HCT116 (cell line): ENCODE measurements around the gene SFXN3. TPM values are rescaled to one million over a fixed set of nuclear protein-coding genes. Genes with fewer than 3 reads are reported as not detected.

Source experiments
- ATAC-seq: fragments of 200-7000 bp; cut with Tn5 transposase; 2 replicates; pipeline ENCODE4 v1.9.1; 2020; ENCODE audit warnings: mild to moderate bottlenecking, moderate library complexity
- BruUV-seq: library from RNA; stranded (reverse); fragments of 400-500 nt; replicated peaks from 2 replicates; lab custom pipeline; 2021; lab: Mats Ljungman, UMichigan
- CTCF ChIA-PET: fragments of 300-600 bp; sonication (Branson Sonifier 250); formaldehyde crosslinking; loops from one replicate; lab custom pipeline; 2021; ENCODE audit warnings: antibody characterized with exemption; lab: Charles Lee
- POLR2A ChIA-PET: fragments of 300-600, 350-600 bp; sonication (Branson Sonifier 250); formaldehyde crosslinking; loops from one replicate; lab custom pipeline; 2021; ENCODE audit warnings: antibody characterized with exemption; lab: Charles Lee
- RAD21 ChIA-PET, 2 experiments: fragments of 300-600 bp; sonication (Branson Sonifier 250); formaldehyde crosslinking; loops; one replicate each; lab custom pipeline; 2023; ENCODE audit warnings: low total read pairs in 2 of 2; ENCODE audit not compliant: uncharacterized antibody in 2 of 2, unreplicated experiment in 2 of 2, low non-redundant PET in 1 of 2; lab: Charles Lee
- DNase-seq: peaks from one replicate; pipeline ENCODE4 v3.0.0-alpha.2; 2010; ENCODE audit warnings: low read depth, low spot score
- H2AFZ ChIP-seq: fragments of 200-600 bp; shearing (Covaris generic), sonication (generic); 2 replicates; pipeline ENCODE4 v1.6.1; 2017; ENCODE audit warnings: low read depth, mixed run types, mixed read lengths, antibody characterized with exemption, low read length; ENCODE audit not compliant: poor library complexity, severe bottlenecking
- H3K27ac ChIP-seq: 2 replicates; pipeline ENCODE4 v1.5.1; 2012; ENCODE audit warnings: low read depth, low read length
- H3K27me3 ChIP-seq: fragments of 200-600 bp; sonication (generic); 2 replicates; pipeline ENCODE4 v1.6.1; 2016; ENCODE audit warnings: mixed run types, low read length, mixed read lengths; ENCODE audit not compliant: insufficient read depth
- H3K36me3 ChIP-seq, 2 experiments: fragments of 200-500 bp in 1 of 2; fragments of 200-600 bp in 1 of 2; sonication (Bioruptor generic) in 1 of 2; sonication (generic) in 1 of 2; 2 replicates each; pipeline versions ENCODE4 v1.5.1 to v1.6.1; 2014 to 2016; ENCODE audit warnings: low read length in 2 of 2, inconsistent platforms in 1 of 2, mixed read lengths in 1 of 2, mixed run types in 1 of 2; ENCODE audit not compliant: insufficient read depth in 2 of 2, control insufficient read depth in 1 of 2
- H3K4me1 ChIP-seq, 2 experiments: fragments of 200-600 bp in 1 of 2; sonication (generic) in 1 of 2; 2 replicates each; pipeline versions ENCODE4 v1.5.1 to v1.6.1; 2012 to 2017; ENCODE audit warnings: low read length in 2 of 2, inconsistent platforms in 1 of 2, mild to moderate bottlenecking in 1 of 2, mixed read lengths in 1 of 2, mixed run types in 1 of 2, moderate library complexity in 1 of 2; ENCODE audit not compliant: insufficient read depth in 2 of 2, control insufficient read depth in 1 of 2
- H3K4me2 ChIP-seq: fragments of 200-600 bp; sonication (generic); 2 replicates; pipeline ENCODE4 v1.6.1; 2017; ENCODE audit warnings: mixed run types, low read length, mixed read lengths
- H3K4me3 ChIP-seq, 2 experiments: fragments of 200-600 bp in 1 of 2; sonication (generic) in 1 of 2; replicated peaks in 1 of 2; 2 replicates each; pipeline ENCODE4 v1.5.1; 2011 to 2016; ENCODE audit warnings: low read length in 2 of 2, control low read depth in 1 of 2, low read depth in 1 of 2, mild to moderate bottlenecking in 1 of 2, mixed read lengths in 1 of 2, mixed run types in 1 of 2
- H3K79me2 ChIP-seq: fragments of 200-600 bp; sonication (generic); 2 replicates; pipeline ENCODE4 v1.6.1; 2017; ENCODE audit warnings: mild to moderate bottlenecking, mixed run types, low read length, moderate library complexity, mixed read lengths; ENCODE audit not compliant: insufficient read depth
- H3K9ac ChIP-seq: fragments of 200-600 bp; sonication (generic); 2 replicates; pipeline ENCODE4 v1.6.1; 2016; ENCODE audit warnings: low read length, mixed read lengths
- H3K9me2 ChIP-seq: fragments of 200-600 bp; sonication (generic), shearing (Covaris generic); 2 replicates; pipeline ENCODE4 v1.6.1; 2017; ENCODE audit warnings: mixed run types, mild to moderate bottlenecking, moderate library complexity; ENCODE audit not compliant: insufficient read depth
- H3K9me3 ChIP-seq, 2 experiments: fragments of 200-500 bp in 1 of 2; fragments of 200-600 bp in 1 of 2; sonication (Bioruptor generic) in 1 of 2; sonication (generic) in 1 of 2; 2 replicates each; pipeline ENCODE4 v1.6.1; 2014 to 2017; ENCODE audit warnings: low read length in 2 of 2, mixed read lengths in 2 of 2, inconsistent platforms in 1 of 2, low read depth in 1 of 2, mild to moderate bottlenecking in 1 of 2, mixed run types in 1 of 2, moderate library complexity in 1 of 2; ENCODE audit not compliant: control insufficient read depth in 1 of 2, insufficient read depth in 1 of 2
- H4K20me1 ChIP-seq: fragments of 200-600 bp; sonication (generic), shearing (Covaris generic); 2 replicates; pipeline ENCODE4 v1.6.1; 2017; ENCODE audit warnings: mixed run types, mild to moderate bottlenecking, moderate library complexity; ENCODE audit not compliant: insufficient read depth
- CEBPB ChIP-seq: IDR thresholded peaks from 2 replicates; pipeline ENCODE4 v1.6.1; 2012; ENCODE audit warnings: low read depth
- CTCF ChIP-seq, 3 experiments: fragments of 200-600 bp in 1 of 3; sonication (generic) in 1 of 3; IDR thresholded peaks in 2 of 3; conservative IDR thresholded peaks in 1 of 3; 2 replicates each; pipeline ENCODE4 v1.5.1; 2012 to 2017; ENCODE audit warnings: low read depth in 2 of 3, low read length in 2 of 3, antibody characterized with exemption in 1 of 3, borderline replicate concordance in 1 of 3, control low read depth in 1 of 3, mild to moderate bottlenecking in 1 of 3, mixed read lengths in 1 of 3, mixed run types in 1 of 3, moderate library complexity in 1 of 3; ENCODE audit not compliant: insufficient read depth in 1 of 3
- FOSL1 ChIP-seq: IDR thresholded peaks from 2 replicates; pipeline ENCODE4 v1.6.1; 2012; ENCODE audit warnings: low read depth
- POLR2A ChIP-seq: IDR thresholded peaks from 2 replicates; pipeline ENCODE4 v1.7.0; 2011; ENCODE audit warnings: borderline replicate concordance; ENCODE audit not compliant: insufficient read depth, insufficient read length; ENCODE audit errors: extremely low read depth
- REST ChIP-seq: IDR thresholded peaks from 2 replicates; pipeline ENCODE4 v1.6.1; 2012; ENCODE audit warnings: low read depth
- SIN3A ChIP-seq: IDR thresholded peaks from 2 replicates; pipeline ENCODE4 v1.6.1; 2012; ENCODE audit warnings: low read depth
- SRF ChIP-seq: IDR thresholded peaks from 2 replicates; pipeline ENCODE4 v1.6.1; 2012; ENCODE audit warnings: low read depth
- ZBTB33 ChIP-seq: IDR thresholded peaks from 2 replicates; pipeline ENCODE4 v1.6.1; 2011; ENCODE audit warnings: mild to moderate bottlenecking, low read length, moderate library complexity; ENCODE audit not compliant: insufficient replicate concordance; ENCODE audit errors: extremely low read depth
- ZNF274 ChIP-seq: fragments of 200-500 bp; sonication (Bioruptor generic); IDR thresholded peaks from 2 replicates; pipeline ENCODE4 v1.6.1; 2014; ENCODE audit warnings: mild to moderate bottlenecking, low read depth, low read length, inconsistent platforms
- intact Hi-C: fragments of 100-400 bp; cut with micrococcal nuclease; formaldehyde crosslinking; loops from 2 replicates; pipeline ENCODE4 v1.10.0; 2022
- total RNA-seq: library from RNA; stranded (reverse); gene quantifications from one replicate; pipeline ENCODE4 v1.2.1, GENCODE V29; 2021; ENCODE audit not compliant: unreplicated experiment

Gene SFXN3
- total RNA-seq, 1 experiment from 2014 or later = 52.5 TPM

GRCh38 chr10:101021239-101021638, 9.8 kb upstream of the SFXN3 start:
- ChIA-PET RAD21 (interaction anchor here in 1 of 2 experiments (0.6 kb wide), 1 partner anchor 80 kb away, joined by 3 read pairs; no protein-coding TSS in a partner anchor), POLR2A (no interaction called here), CTCF (no interaction called here)
- H3K4me3 ChIP-seq = no peak overlapping the region
- no peaks in the 10 kb centered on the region for H4K20me1 ChIP-seq
- H2AFZ ChIP-seq = no peak overlapping the region
- TF ChIP-seq CTCF (IDR thresholded peaks at IDR 0.05 in 2 of 3, conservative IDR thresholded peaks at IDR 0.05 in 1 of 3; ENCODE audit: borderline replicate concordance in 1 of 3, insufficient read depth in 1 of 3, low read depth in 2 of 3, low read length in 2 of 3) (no peak), SIN3A (no peak), SRF (no peak), ZBTB33 (no peak), ZNF274 (no peak), CEBPB (no peak), FOSL1 (no peak), POLR2A (no peak), REST (no peak)
- H3K9me3 ChIP-seq = no peaks in the 10 kb centered on the region
- no peak for DNase-seq
- H3K9ac ChIP-seq = no peak overlapping the region
- ATAC-seq = no peak
- no peaks in the 10 kb centered on the region for H3K79me2 ChIP-seq
- peaks cover 0 to 13% of the 10 kb centered on the region in 2 experiments; a peak in 3 of 4 replicates for H3K4me1 ChIP-seq
- H3K9me2 ChIP-seq = no peaks in the 10 kb centered on the region
- no peak overlapping the region for H3K27ac ChIP-seq
- no TSS peak for BruUV-seq
- no peak overlapping the region for H3K4me2 ChIP-seq
- no peaks in the 10 kb centered on the region for H3K36me3 ChIP-seq
- H3K27me3 ChIP-seq = no peaks in the 10 kb centered on the region
- intact Hi-C loops = no loop called here
